ENCODE measurements around the gene DRC7. TPM values are rescaled to one million over a fixed set of nuclear protein-coding genes. Genes with fewer than 3 reads are reported as not detected.

DRC7 gene
- total and polyA plus RNA-seq, 9 of the 15 experiments (the other 6 are each of a cell fraction or from before 2014, with no cell fraction given), result 0.04 to 0.33 (median 0.12) TPM; not detected in 3

DNA sequence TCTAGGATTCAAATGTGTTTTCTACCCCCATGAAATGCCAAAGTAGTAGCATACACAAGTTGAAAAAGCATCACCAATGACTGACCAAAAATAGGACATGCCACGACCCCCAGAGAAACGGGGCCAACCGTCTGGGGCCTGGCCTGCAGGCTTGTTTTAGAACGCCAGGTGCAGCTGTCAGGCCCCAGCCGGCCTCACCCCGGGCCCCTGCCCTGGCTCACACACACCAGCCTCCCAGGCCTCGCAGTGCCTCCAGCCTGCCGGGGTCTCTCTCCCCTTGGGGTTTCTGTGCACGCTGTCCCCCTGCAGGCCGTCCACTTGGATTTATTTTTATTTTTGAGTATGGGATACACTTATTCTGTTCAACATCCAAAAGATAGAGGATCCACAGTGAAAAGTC lies 48.9 kb downstream of the DRC7 start:
- Histone ChIP-seq H2AFZ (ENCODE audit: low read depth, low read length) (no peak overlapping the region), H4K20me1 (replicated peaks; ENCODE audit: control insufficient read depth, insufficient read depth, low read length) (no peaks in the 10 kb centered on the region), H3K4me1 (replicated peaks in 1 of 2; ENCODE audit: control insufficient read depth in 2 of 2, insufficient read depth in 2 of 2, low read length in 2 of 2) (peaks cover 10 to 32% of the 10 kb centered on the region in 2 experiments), H3K36me3 (ENCODE audit: control insufficient read depth, insufficient read depth, low read length) (peaks cover 27% of the 10 kb centered on the region; the same call in 2 of the 3 replicates), H3K27me3 (ENCODE audit: control insufficient read depth in 2 of 2, insufficient read depth in 2 of 2, low read length in 2 of 2) (no peaks in the 10 kb centered on the region), H3K9ac (ENCODE audit: insufficient read depth in 1 of 2, low read depth in 2 of 2, low read length in 2 of 2) (peak overlapping the region in 1 of 2 experiments; percentile 47; a peak in 2 of 4 replicates), H3K4me3 (no peak overlapping the region), H3K27ac (ENCODE audit: extremely low read depth, low read depth, low read length) (no peak overlapping the region), H3K9me1 (ENCODE audit: control insufficient read depth, insufficient read depth, low read length) (no peaks in the 10 kb centered on the region), H3K79me2 (ENCODE audit: control insufficient read depth, insufficient read depth, low read length) (no peaks in the 10 kb centered on the region), H3K9me3 (replicated peaks; ENCODE audit: control insufficient read depth, insufficient read depth, low read depth, low read length) (no peaks in the 10 kb centered on the region), H3K4me2 (ENCODE audit: insufficient read depth, low read length) (no peak overlapping the region)
- in situ Hi-C loops (cut with MboI), result no loop called here
- BruUV-seq (replicated peaks), result no TSS peak
- DNase-seq (ENCODE audit: extremely low read depth in 1 of 4, low spot score in 3 of 4), result no peak
- ChIA-PET CTCF (ENCODE audit: low intra/inter-chr PET ratio) (no interaction called here), POLR2A (no interaction called here)
- WGBS (ENCODE audit: insufficient coverage, low coverage, missing lambda C conversion rate), result 73% methylated on average over 8 of the region's 10 CpGs
- FAIRE-seq, result no peak
- intact Hi-C loops (cut with micrococcal nuclease), result no loop called here
- ATAC-seq, result no peak
- TF ChIP-seq, protein P1, sequence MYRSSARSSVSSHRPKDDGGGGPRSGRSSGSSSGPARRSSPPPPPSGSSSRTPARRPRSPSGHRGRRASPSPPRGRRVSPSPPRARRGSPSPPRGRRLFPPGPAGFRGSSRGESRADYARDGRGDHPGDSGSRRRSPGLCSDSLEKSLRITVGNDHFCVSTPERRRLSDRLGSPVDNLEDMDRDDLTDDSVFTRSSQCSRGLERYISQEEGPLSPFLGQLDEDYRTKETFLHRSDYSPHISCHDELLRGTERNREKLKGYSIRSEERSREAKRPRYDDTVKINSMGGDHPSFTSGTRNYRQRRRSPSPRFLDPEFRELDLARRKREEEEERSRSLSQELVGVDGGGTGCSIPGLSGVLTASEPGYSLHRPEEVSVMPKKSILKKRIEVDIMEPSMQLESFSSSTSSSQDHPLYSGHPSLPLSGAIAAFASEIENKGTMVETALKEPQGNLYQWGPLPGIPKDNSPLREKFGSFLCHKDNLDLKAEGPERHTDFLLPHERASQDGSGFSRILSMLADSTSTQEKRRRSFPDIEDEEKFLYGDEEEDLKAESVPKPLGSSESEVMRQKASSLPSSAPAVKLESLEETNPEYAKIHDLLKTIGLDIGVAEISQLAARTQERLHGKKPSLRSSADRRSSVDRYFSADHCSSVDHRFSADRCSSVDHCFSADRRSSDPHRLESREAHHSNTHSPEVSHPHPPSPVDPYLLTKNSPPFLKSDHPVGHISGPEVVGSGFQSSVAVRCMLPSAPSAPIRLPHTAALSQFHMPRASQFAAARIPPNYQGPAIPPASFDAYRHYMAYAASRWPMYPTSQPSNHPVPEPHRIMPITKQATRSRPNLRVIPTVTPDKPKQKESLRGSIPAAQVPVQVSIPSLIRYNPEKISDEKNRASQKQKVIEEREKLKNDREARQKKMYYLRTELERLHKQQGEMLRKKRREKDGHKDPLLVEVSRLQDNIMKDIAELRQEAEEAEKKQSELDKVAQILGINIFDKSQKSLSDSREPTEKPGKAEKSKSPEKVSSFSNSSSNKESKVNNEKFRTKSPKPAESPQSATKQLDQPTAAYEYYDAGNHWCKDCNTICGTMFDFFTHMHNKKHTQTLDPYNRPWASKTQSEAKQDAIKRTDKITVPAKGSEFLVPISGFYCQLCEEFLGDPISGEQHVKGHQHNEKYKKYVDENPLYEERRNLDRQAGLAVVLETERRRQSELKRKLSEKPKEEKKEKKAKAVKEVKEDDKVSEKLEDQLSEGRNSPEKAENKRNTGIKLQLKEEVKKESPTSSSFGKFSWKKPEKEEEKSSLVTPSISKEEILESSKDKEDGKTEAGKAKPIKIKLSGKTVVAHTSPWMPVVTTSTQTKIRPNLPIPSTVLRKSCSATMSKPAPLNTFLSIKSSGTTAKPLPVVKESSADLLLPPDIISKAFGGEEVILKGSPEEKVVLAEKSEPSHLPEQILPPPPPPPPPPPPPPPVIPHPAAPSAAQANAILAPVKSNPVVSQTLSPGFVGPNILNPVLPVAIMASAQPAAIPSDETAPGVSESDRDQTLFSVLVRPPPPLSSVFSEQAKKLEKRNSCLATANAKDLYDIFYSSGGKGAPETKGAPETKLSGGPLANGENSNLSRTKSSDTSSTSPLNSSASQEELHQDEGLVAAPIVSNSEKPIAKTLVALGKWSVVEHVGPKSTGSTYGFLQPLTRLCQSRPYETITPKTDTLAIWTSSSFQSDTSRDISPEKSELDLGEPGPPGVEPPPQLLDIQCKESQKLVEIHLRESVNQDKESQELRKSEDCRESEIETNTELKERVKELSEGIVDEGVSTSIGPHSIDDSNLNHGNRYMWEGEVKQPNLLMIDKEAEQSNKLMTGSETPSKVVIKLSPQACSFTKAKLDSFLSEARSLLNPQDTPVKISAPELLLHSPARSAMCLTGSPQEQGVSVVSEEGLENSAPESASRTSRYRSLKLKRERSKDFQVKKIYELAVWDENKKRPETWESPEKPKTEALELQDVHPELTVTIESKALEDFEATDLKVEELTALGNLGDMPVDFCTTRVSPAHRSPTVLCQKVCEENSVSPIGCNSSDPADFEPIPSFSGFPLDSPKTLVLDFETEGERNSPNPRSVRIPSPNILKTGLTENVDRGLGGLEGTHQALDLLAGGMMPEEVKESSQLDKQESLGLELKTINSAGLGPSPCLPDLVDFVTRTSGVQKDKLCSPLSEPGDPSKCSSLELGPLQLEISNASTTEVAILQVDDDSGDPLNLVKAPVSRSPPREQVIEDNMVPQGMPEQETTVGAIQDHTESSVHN (IDR thresholded peaks at IDR 0.05; ENCODE audit: borderline replicate concordance in 1 of 2, low read depth in 1 of 2), result no peak
- no peak for TF ChIP-seq RUNX1 (IDR thresholded peaks at IDR 0.05; ENCODE audit: low read depth)
- no peak for TF ChIP-seq DEAF1 (CRISPR knock-in tag; IDR thresholded peaks at IDR 0.05)
- no peak for TF ChIP-seq HNRNPUL1 (IDR thresholded peaks at IDR 0.05; ENCODE audit: low read length)
- TF ChIP-seq ZNF408 (CRISPR knock-in tag; IDR thresholded peaks at IDR 0.05; ENCODE audit: low read depth), result no peak
- no peak for TF ChIP-seq ZNF124 (CRISPR knock-in tag; IDR thresholded peaks at IDR 0.05)
- no peak for TF ChIP-seq ZNF551 (CRISPR knock-in tag; IDR thresholded peaks at IDR 0.05)
- TF ChIP-seq HEY1 (CRISPR knock-in tag; IDR thresholded peaks at IDR 0.05; ENCODE audit: borderline replicate concordance), result no peak
- no peak for TF ChIP-seq BDP1 (IDR thresholded peaks at IDR 0.05; ENCODE audit: insufficient read depth, insufficient read length)
- TF ChIP-seq EWSR1 (IDR thresholded peaks at IDR 0.05; ENCODE audit: borderline replicate concordance, low read depth, partially characterized antibody), result no peak
- no peak for TF ChIP-seq SRF (CRISPR knock-in tag; IDR thresholded peaks at IDR 0.05)
- TF ChIP-seq HOXB6 (CRISPR knock-in tag; IDR thresholded peaks at IDR 0.05; ENCODE audit: borderline replicate concordance), result no peak
- TF ChIP-seq ZNF695 (CRISPR knock-in tag; IDR thresholded peaks at IDR 0.05), result no peak
- TF ChIP-seq RBM17 (IDR thresholded peaks at IDR 0.05; ENCODE audit: borderline replicate concordance, low read depth, low read length), result no peak
